Ishikawa (cell line): ENCODE data around the gene PCMT1.

Experiments used
- CEBPB ChIP-seq: IDR thresholded peaks from 2 replicates; pipeline ENCODE4 v1.6.1; 2012
- EGR1 ChIP-seq: IDR thresholded peaks from 2 replicates; pipeline ENCODE4 v1.6.1; 2012
- EP300 ChIP-seq: IDR thresholded peaks from 2 replicates; pipeline ENCODE4 v1.6.1; 2012; ENCODE audit warnings: borderline replicate concordance
- FOXM1 ChIP-seq: IDR thresholded peaks from 2 replicates; pipeline ENCODE4 v1.6.1; 2012; ENCODE audit warnings: low read depth, borderline replicate concordance
- MAX ChIP-seq: IDR thresholded peaks from 2 replicates; pipeline ENCODE4 v1.6.1; 2012
- NFIC ChIP-seq: IDR thresholded peaks from 2 replicates; pipeline ENCODE4 v1.6.1; 2012
- RAD21 ChIP-seq: IDR thresholded peaks from 2 replicates; pipeline ENCODE4 v1.6.1; 2012; ENCODE audit warnings: low read depth
- REST ChIP-seq: IDR thresholded peaks from 2 replicates; pipeline ENCODE4 v1.6.1; 2012; ENCODE audit warnings: low read depth, mild to moderate bottlenecking
- TAF1 ChIP-seq: IDR thresholded peaks from 2 replicates; pipeline ENCODE4 v1.6.1; 2012; ENCODE audit warnings: low read depth, mild to moderate bottlenecking
- TCF12 ChIP-seq: IDR thresholded peaks from 2 replicates; pipeline ENCODE4 v1.6.1; 2012; ENCODE audit warnings: low read depth
- TEAD4 ChIP-seq: IDR thresholded peaks from 2 replicates; pipeline ENCODE4 v1.6.1; 2012
- USF1 ChIP-seq: IDR thresholded peaks from 2 replicates; pipeline ENCODE4 v1.6.1; 2012
- YY1 ChIP-seq: IDR thresholded peaks from 2 replicates; pipeline ENCODE4 v1.6.1; 2012; ENCODE audit warnings: low read depth
- ZBTB7A ChIP-seq: IDR thresholded peaks from 2 replicates; pipeline ENCODE4 v1.6.1; 2012; ENCODE audit warnings: low read depth

- no peak for TF ChIP-seq FOXM1
- TF ChIP-seq TEAD4, result no peak
- no peak for TF ChIP-seq EGR1
- TF ChIP-seq RAD21, result no peak
- TF ChIP-seq TCF12, result no peak
- no peak for TF ChIP-seq MAX
- TF ChIP-seq NFIC, result no peak
- TF ChIP-seq CEBPB, result no peak
- no peak for TF ChIP-seq TAF1
- no peak for TF ChIP-seq EP300
- TF ChIP-seq YY1, result no peak
- no peak for TF ChIP-seq ZBTB7A
- no peak for TF ChIP-seq REST
- no peak for TF ChIP-seq USF1
Measured at GRCh38 chr6:149860513-149860833, 110.9 kb downstream of the PCMT1 start.
